ENCODE results near the gene CADPS.

Gene CADPS

GRCh38 chr3:62710751-62711150 lies 164.5 kb downstream of the CADPS start:
- no peak overlapping the region for H3K4me3 ChIP-seq (ENCODE audit: low read depth in 1 of 2, low read length in 1 of 2)
- no peaks in the 10 kb centered on the region for H3K27me3 ChIP-seq
- H3K9me3 ChIP-seq: no peaks in the 10 kb centered on the region
- H3K4me1 ChIP-seq (ENCODE audit: control insufficient read depth in 1 of 2, insufficient read depth in 1 of 2, low read depth in 1 of 2, low read length in 1 of 2): no peaks in the 10 kb centered on the region
- no peaks in the 10 kb centered on the region for H3K36me3 ChIP-seq
- no peak overlapping the region for H3K27ac ChIP-seq
- no peak for TF ChIP-seq CTCF (IDR thresholded peaks at IDR 0.05)

GRCh38 chr3:62708638-62709373 lies 166.4 kb downstream of the CADPS start:
- no peaks in the 10 kb centered on the region for H3K9me3 ChIP-seq
- no peak overlapping the region for H3K27ac ChIP-seq
- TF ChIP-seq CTCF (IDR thresholded peaks at IDR 0.05): no peak
- no peaks in the 10 kb centered on the region for H3K4me1 ChIP-seq (ENCODE audit: control insufficient read depth in 1 of 2, insufficient read depth in 1 of 2, low read depth in 1 of 2, low read length in 1 of 2)
- no peak overlapping the region for H3K4me3 ChIP-seq (ENCODE audit: low read depth in 1 of 2, low read length in 1 of 2)
- no peaks in the 10 kb centered on the region for H3K36me3 ChIP-seq
- no peaks in the 10 kb centered on the region for H3K27me3 ChIP-seq

- H3K27ac ChIP-seq: no peak overlapping the region
- no peaks in the 10 kb centered on the region for H3K9me3 ChIP-seq
- no peak for TF ChIP-seq CTCF (IDR thresholded peaks at IDR 0.05)
- H3K4me1 ChIP-seq (ENCODE audit: control insufficient read depth in 1 of 2, insufficient read depth in 1 of 2, low read depth in 1 of 2, low read length in 1 of 2): no peaks in the 10 kb centered on the region
- no peaks in the 10 kb centered on the region for H3K27me3 ChIP-seq
- no peaks in the 10 kb centered on the region for H3K36me3 ChIP-seq
- no peak overlapping the region for H3K4me3 ChIP-seq (ENCODE audit: low read depth in 1 of 2, low read length in 1 of 2)
Measured at GRCh38 chr3:62705721-62706120, 169.5 kb downstream of the CADPS start.

GRCh38 chr3:62703451-62704167 lies 171.6 kb downstream of the CADPS start:
- no peak overlapping the region for H3K27ac ChIP-seq
- no peaks in the 10 kb centered on the region for H3K9me3 ChIP-seq
- no peak overlapping the region for H3K4me3 ChIP-seq (ENCODE audit: low read depth in 1 of 2, low read length in 1 of 2)
- H3K4me1 ChIP-seq (ENCODE audit: control insufficient read depth in 1 of 2, insufficient read depth in 1 of 2, low read depth in 1 of 2, low read length in 1 of 2): no peaks in the 10 kb centered on the region
- no peaks in the 10 kb centered on the region for H3K27me3 ChIP-seq
- TF ChIP-seq CTCF (IDR thresholded peaks at IDR 0.05): no peak
- H3K36me3 ChIP-seq: no peaks in the 10 kb centered on the region

- no peaks in the 10 kb centered on the region for H3K36me3 ChIP-seq
Measured at GRCh38 chr3:62700357-62700756, 174.9 kb downstream of the CADPS start.

More at GRCh38 chr3:62700357-62700756, 174.9 kb downstream of the CADPS start:
- Histone ChIP-seq H3K27ac (no peak overlapping the region), H3K27me3 (no peaks in the 10 kb centered on the region), H3K4me1 (ENCODE audit: control insufficient read depth in 1 of 2, insufficient read depth in 1 of 2, low read depth in 1 of 2, low read length in 1 of 2) (no peaks in the 10 kb centered on the region), H3K4me3 (ENCODE audit: low read depth in 1 of 2, low read length in 1 of 2) (no peak overlapping the region), H3K9me3 (no peaks in the 10 kb centered on the region)
- no peak for TF ChIP-seq CTCF (IDR thresholded peaks at IDR 0.05)

Data from neutrophil (primary cell).